Measurements from ENCODE around the gene SNX11. TPM values are rescaled to one million over a fixed set of nuclear protein-coding genes. Genes with fewer than 3 reads are reported as not detected.

Gene SNX11
- total RNA-seq, 4 donors from 2014 or later, result 0.77 to 20.6 (median 14.8) TPM

DNA sequence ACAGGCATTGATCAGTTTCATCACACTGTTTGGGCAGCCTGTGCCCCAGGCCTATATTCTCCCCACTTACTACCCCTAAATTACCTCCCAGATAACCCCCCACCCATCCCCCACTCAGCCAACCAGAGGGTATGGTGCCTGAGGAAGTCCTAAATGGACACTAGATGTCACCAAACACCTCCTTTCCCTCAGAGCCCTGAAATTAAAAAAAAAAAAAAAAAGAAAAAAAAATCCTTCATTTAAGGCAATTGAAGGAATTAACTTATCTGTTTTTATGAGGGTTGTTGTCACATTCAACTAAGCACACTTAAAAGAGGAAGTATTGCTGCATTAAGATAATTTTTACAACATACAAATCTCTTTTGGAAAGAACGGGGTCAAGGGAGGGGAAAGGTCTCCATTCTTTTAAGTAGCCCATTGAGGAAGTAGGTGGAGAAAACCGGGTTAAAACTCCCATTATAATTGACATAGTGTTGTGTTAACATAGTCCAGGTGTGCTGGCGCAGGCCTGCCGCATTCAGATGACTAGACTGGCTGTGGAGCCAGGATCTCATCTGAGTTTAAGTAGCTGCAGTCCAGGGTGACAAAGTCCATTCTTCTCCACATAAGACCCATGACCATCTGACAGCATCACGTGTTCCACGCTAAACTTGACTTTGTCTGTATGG is 46.3 kb downstream of the SNX11 start:
- intact Hi-C loops (cut with DNase I; ENCODE audit: low total_unique reads), result no loop called here
- Histone ChIP-seq H3K9me3 (no peaks in the 10 kb centered on the region), H3K36me3 (no peaks in the 10 kb centered on the region), H3K27ac (no peak overlapping the region), H3K4me1 (no peaks in the 10 kb centered on the region), H3K4me3 (no peak overlapping the region), H3K27me3 (peaks cover 0 to 22% of the 10 kb centered on the region in 2 donors)
- no peak for TF ChIP-seq POLR2A (IDR thresholded peaks at IDR 0.05)
- TF ChIP-seq, protein P1, sequence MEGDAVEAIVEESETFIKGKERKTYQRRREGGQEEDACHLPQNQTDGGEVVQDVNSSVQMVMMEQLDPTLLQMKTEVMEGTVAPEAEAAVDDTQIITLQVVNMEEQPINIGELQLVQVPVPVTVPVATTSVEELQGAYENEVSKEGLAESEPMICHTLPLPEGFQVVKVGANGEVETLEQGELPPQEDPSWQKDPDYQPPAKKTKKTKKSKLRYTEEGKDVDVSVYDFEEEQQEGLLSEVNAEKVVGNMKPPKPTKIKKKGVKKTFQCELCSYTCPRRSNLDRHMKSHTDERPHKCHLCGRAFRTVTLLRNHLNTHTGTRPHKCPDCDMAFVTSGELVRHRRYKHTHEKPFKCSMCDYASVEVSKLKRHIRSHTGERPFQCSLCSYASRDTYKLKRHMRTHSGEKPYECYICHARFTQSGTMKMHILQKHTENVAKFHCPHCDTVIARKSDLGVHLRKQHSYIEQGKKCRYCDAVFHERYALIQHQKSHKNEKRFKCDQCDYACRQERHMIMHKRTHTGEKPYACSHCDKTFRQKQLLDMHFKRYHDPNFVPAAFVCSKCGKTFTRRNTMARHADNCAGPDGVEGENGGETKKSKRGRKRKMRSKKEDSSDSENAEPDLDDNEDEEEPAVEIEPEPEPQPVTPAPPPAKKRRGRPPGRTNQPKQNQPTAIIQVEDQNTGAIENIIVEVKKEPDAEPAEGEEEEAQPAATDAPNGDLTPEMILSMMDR (IDR thresholded peaks at IDR 0.05), result peak in 2 of 4 experiments; percentile 7 to 10
- DNase-seq, result no peak

DNA sequence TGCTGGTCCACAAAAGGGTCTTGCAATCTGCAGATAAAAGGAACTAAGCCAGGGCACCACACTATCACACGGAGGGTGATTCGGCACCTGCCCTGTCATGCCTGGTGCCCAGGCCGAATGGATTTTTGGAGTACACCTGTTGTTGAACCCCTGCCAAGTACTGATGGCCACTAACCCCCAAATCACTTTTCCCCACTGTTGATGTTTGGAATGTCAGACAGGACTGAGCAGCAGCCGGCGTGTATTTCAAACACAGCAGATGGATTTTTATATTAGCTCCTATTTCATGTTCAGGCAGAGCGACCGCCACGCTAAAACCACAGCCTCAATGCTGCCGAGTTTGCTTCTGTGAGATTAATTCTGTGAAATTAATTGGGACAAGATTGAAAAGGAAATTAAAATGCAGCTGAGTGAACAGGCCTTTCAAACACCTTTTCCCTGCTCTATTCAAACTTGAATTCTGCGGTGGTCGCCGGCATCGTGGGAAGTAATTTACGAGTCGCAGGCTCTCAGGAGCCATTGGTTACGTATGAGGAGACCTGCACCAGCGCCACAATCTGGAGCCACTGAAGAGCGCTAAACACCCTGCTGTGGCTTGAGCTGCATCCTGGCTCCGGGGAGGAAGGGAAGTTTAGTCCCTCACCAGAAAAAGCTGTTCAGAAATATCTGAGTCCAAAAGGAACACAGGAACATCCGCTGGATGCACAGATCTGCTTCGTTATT is 48.5 kb downstream of the SNX11 start:
- H3K36me3 ChIP-seq, result no peaks in the 10 kb centered on the region
- intact Hi-C loops (cut with DNase I; ENCODE audit: low total_unique reads), result no loop called here
- no peak for DNase-seq
- H3K4me1 ChIP-seq, result no peaks in the 10 kb centered on the region
- peaks cover 0 to 10% of the 10 kb centered on the region in 2 donors for H3K27me3 ChIP-seq
- no peak overlapping the region for H3K27ac ChIP-seq
- TF ChIP-seq, protein P1 (IDR thresholded peaks at IDR 0.05), result no peak
- no peak for TF ChIP-seq POLR2A (IDR thresholded peaks at IDR 0.05)
- H3K4me3 ChIP-seq, result no peak overlapping the region
- no peaks in the 10 kb centered on the region for H3K9me3 ChIP-seq

DNA sequence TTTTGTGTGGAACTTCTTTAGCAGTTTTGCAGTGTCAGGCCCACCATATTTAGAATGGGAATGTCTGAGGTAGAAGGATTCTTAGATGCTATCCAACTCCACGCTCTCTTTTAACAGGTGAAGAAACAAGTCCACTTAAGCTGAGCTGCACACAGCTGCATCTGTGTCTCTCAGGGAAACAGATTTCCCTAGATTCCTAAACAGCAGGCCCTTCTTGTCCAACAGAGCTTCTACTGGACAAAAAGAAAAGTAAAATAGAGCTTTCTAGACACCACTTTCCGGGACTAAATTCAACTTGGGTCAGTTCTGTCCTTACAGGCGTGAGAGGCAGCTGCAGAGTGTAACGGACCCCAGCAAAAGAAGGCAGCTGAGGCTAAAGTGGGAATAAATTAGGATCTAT is 51.7 kb downstream of the SNX11 start:
- Histone ChIP-seq H3K4me3 (no peak overlapping the region), H3K4me1 (no peaks in the 10 kb centered on the region), H3K36me3 (no peaks in the 10 kb centered on the region), H3K27ac (no peak overlapping the region), H3K9me3 (no peaks in the 10 kb centered on the region), H3K27me3 (no peaks in the 10 kb centered on the region)
- no peak for DNase-seq
- TF ChIP-seq, protein P1 (IDR thresholded peaks at IDR 0.05), result no peak
- TF ChIP-seq POLR2A (IDR thresholded peaks at IDR 0.05), result no peak
- intact Hi-C loops (cut with DNase I; ENCODE audit: low total_unique reads), result no loop called here

DNA sequence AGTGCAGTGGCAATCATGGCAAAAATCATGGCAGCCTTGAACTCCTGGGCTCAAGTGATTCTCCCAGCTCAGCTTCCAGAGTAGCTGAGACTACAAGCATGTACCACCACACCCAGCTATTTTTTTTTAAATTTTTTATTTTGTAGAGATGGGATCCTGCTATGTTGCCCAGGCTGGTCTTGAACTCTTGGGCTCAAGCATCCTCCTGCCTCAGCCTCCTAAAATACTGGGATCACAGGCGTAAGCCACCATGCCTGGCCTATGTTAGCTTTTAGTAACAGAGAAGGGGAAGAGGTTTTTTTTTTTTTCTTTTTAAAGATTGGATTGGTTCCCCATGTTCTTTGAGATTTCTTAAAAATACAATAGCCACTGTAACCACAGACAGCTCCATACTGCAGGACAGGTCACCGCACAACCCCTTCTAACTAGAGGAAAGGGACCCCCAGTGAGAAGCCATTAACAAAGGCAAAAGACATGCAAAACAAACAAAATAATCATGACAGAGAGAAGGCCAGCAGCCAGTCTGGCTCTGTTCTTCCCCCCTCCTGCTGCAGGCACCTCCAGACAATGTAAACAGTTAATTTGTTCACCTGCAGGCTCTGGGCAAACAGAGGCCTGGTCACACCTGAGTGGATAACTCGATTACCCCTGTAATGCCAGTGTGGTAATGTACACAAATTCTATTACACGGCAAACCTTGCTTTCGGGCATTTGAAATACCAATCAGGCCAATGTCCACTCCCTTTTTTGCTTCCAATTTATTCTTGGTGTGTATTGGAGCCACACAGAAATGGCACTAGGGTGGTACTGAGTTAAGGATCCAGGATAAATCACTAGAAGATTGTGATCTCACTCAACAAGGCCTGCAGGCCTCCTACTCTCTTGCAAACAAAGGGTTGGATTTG is 52.9 kb downstream of the SNX11 start:
- Histone ChIP-seq H3K27ac (no peak overlapping the region), H3K4me1 (no peaks in the 10 kb centered on the region), H3K27me3 (no peaks in the 10 kb centered on the region), H3K9me3 (no peaks in the 10 kb centered on the region), H3K36me3 (no peaks in the 10 kb centered on the region), H3K4me3 (no peak overlapping the region)
- intact Hi-C loops (cut with DNase I; ENCODE audit: low total_unique reads), result no loop called here
- no peak for DNase-seq
- TF ChIP-seq, protein P1 (IDR thresholded peaks at IDR 0.05), result no peak
